GM23338 (cell line): ENCODE measurements around the gene FAM110A. TPM values are rescaled to one million over a fixed set of nuclear protein-coding genes. Genes with fewer than 3 reads are reported as not detected.
A peak's percentile ranks its signal among the peaks of the same experiment; 100 is the strongest.

Experiments
- ATAC-seq: fragments of 200-7000 bp; cut with Tn5 transposase; 3 replicates; pipeline ENCODE4 v1.9.1; 2020
- DNase-seq: peaks from one replicate; pipeline ENCODE4 v3.0.0-alpha.2; 2015; ENCODE audit warnings: low spot score
- H2AFZ ChIP-seq: fragments of 200-600 bp; sonication (generic); 2 replicates; pipeline ENCODE4 v1.8.0; 2016; ENCODE audit warnings: antibody characterized with exemption, mild to moderate bottlenecking, moderate library complexity
- H3F3A ChIP-seq: fragments of 200-600 bp; sonication (generic); replicated peaks from 2 replicates; pipeline ENCODE4 v1.8.0; 2017; ENCODE audit warnings: antibody characterized with exemption, mixed run types, low read depth
- H3K27ac ChIP-seq: fragments of 200-600 bp; sonication (generic); 2 replicates; pipeline ENCODE4 v1.6.1; 2016; ENCODE audit warnings: low read depth
- H3K27me3 ChIP-seq: fragments of 200-600 bp; sonication (generic); 2 replicates; pipeline ENCODE4 v1.8.0; 2016; ENCODE audit warnings: mild to moderate bottlenecking, mixed run types, moderate library complexity; ENCODE audit not compliant: insufficient read depth
- H3K36me3 ChIP-seq: fragments of 200-600 bp; sonication (generic); 2 replicates; pipeline ENCODE4 v1.8.0; 2016; ENCODE audit warnings: mild to moderate bottlenecking; ENCODE audit not compliant: insufficient read depth
- H3K4me1 ChIP-seq: fragments of 200-600 bp; sonication (generic); 2 replicates; pipeline ENCODE4 v1.8.0; 2016; ENCODE audit warnings: mild to moderate bottlenecking, moderate library complexity; ENCODE audit not compliant: insufficient read depth
- H3K4me2 ChIP-seq: fragments of 200-600 bp; sonication (generic); 2 replicates; pipeline ENCODE4 v1.7.1; 2017; ENCODE audit warnings: mixed run types
- H3K4me3 ChIP-seq: fragments of 200-600 bp; sonication (generic); 2 replicates; pipeline ENCODE4 v1.6.1; 2016; ENCODE audit warnings: mixed run types
- H3K79me2 ChIP-seq: fragments of 200-600 bp; sonication (generic); replicated peaks from 2 replicates; pipeline ENCODE4 v1.8.0; 2017; ENCODE audit warnings: mild to moderate bottlenecking; ENCODE audit not compliant: insufficient read depth
- H3K9me2 ChIP-seq: fragments of 200-600 bp; sonication (generic); 2 replicates; pipeline ENCODE4 v1.8.0; 2017; ENCODE audit not compliant: insufficient read depth
- H4K20me1 ChIP-seq: fragments of 200-600 bp; sonication (generic); replicated peaks from 2 replicates; pipeline ENCODE4 v1.8.0; 2017; ENCODE audit warnings: mild to moderate bottlenecking; ENCODE audit not compliant: insufficient read depth
- H3K27ac Mint-ChIP-seq: 2 replicates; pipeline ENCODE4 v1.8.0; 2020; ENCODE audit warnings: inconsistent platforms, mild to moderate bottlenecking, moderate library complexity, mixed read lengths
- H3K27me3 Mint-ChIP-seq: 3 replicates; pipeline ENCODE4 v1.8.0; 2022; ENCODE audit warnings: low read depth, mild to moderate bottlenecking, moderate library complexity, mixed read lengths, inconsistent platforms; ENCODE audit not compliant: insufficient read depth, poor library complexity
- H3K36me3 Mint-ChIP-seq: 3 replicates; pipeline ENCODE4 v1.8.0; 2021; ENCODE audit warnings: low read depth, mild to moderate bottlenecking, inconsistent platforms, moderate library complexity, mixed read lengths
- H3K4me1 Mint-ChIP-seq: 3 replicates; pipeline ENCODE4 v1.8.0; 2020; ENCODE audit warnings: mild to moderate bottlenecking, inconsistent platforms, mixed read lengths
- H3K4me3 Mint-ChIP-seq: 3 replicates; pipeline ENCODE4 v1.8.0; 2021; ENCODE audit warnings: moderate library complexity, mild to moderate bottlenecking, inconsistent platforms, mixed read lengths
- H3K9me3 Mint-ChIP-seq: 3 replicates; pipeline ENCODE4 v1.8.0; 2020; ENCODE audit warnings: moderate library complexity, mild to moderate bottlenecking, inconsistent platforms, mixed read lengths
- ETS1 ChIP-seq: IDR thresholded peaks from 2 replicates; pipeline ENCODE4 v1.6.1; 2016; ENCODE audit warnings: antibody characterized with exemption
- EZH2 ChIP-seq: fragments of 200-600 bp; sonication (generic); IDR thresholded peaks from one replicate; pipeline ENCODE4 v1.8.0; 2017; ENCODE audit warnings: antibody characterized with exemption, mild to moderate bottlenecking, low read depth; ENCODE audit not compliant: unreplicated experiment
- EZH2phosphoT487 ChIP-seq: fragments of 200-600 bp; sonication (generic); IDR thresholded peaks from one replicate; pipeline ENCODE4 v1.8.1; 2018; ENCODE audit warnings: antibody characterized with exemption; ENCODE audit not compliant: unreplicated experiment
- JUNB ChIP-seq: IDR thresholded peaks from one replicate; pipeline ENCODE4 v1.6.1; 2016; ENCODE audit warnings: antibody characterized with exemption; ENCODE audit not compliant: unreplicated experiment
- NANOG ChIP-seq: IDR thresholded peaks from 2 replicates; pipeline ENCODE4 v1.6.1; 2016; ENCODE audit warnings: antibody characterized with exemption, borderline replicate concordance
- POLR2AphosphoS5 ChIP-seq: IDR thresholded peaks from 2 replicates; pipeline ENCODE4 v1.6.1; 2016; ENCODE audit warnings: antibody characterized with exemption, low read depth
- REST ChIP-seq: IDR thresholded peaks from one replicate; pipeline ENCODE4 v1.6.1; 2018; ENCODE audit warnings: antibody characterized with exemption; ENCODE audit not compliant: unreplicated experiment
- ZNF114 ChIP-seq: fragments of 250-450 bp; sonication (Bioruptor Pico); IDR thresholded peaks from 2 replicates; pipeline ENCODE4 v1.5.0; 2020; ENCODE audit warnings: mild to moderate bottlenecking, moderate library complexity
- ZNF331 ChIP-seq: fragments of 250-450 bp; sonication (Bioruptor Pico); IDR thresholded peaks from 2 replicates; pipeline ENCODE4 v1.5.0; 2020; ENCODE audit warnings: low read depth, mild to moderate bottlenecking, moderate library complexity
- polyA plus RNA-seq: library from polyadenylated mRNA; unstranded; fragments of >200 nt; fragmentation: Nextera tagmentation; extraction: Ambion mirVana; gene quantifications from 2 replicates; pipeline ENCODE4 v1.2.1, GENCODE V29; 2016
- total RNA-seq: library from RNA; depleted of rRNA; stranded (reverse); fragments of >200 nt; shearing (Covaris generic); gene quantifications from 2 replicates; pipeline ENCODE4 v1.2.3, GENCODE V29; 2014
- TF ChIP-seq, protein P1 (sequence below), 2 experiments: fragments of 200-600 bp in 1 of 2; sonication (generic) in 1 of 2; conservative IDR thresholded peaks; 2 replicates each; pipeline versions ENCODE4 v1.5.1 to v1.6.1; 2016 to 2017; ENCODE audit warnings: antibody characterized with exemption in 2 of 2, low read depth in 2 of 2, mild to moderate bottlenecking in 2 of 2, moderate library complexity in 1 of 2

Gene FAM110A
- total and polyA plus RNA-seq, 2 experiments from 2014 or later, result 10.7 to 13.7 TPM

DNA sequence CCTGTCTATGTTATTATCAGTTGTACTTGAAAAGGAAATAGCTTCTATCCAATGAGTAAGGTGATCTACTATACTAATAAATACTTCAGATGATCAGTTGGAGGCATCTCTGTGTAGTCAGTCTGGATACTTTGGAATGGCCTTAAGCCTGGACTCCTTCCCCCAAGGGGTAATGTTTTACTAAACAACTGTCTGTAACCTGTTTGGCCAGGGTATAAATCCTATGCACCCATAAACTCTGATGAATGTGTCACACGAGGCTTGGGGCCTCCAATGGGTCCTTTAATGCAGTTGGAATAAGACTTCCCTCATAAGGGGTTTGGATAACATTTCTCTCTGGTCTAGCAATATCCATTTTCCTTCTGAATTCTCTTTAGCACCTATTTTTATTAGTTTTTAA lies 45.7 kb upstream of the FAM110A start:
- Mint-ChIP-seq H3K9me3 (peaks cover 61% of the 10 kb centered on the region), H3K36me3 (peaks cover 42% of the 10 kb centered on the region), H3K27ac (no peak overlapping the region), H3K4me1 (peaks cover 16% of the 10 kb centered on the region; the same call in 2 of the 3 replicates), H3K4me3 (no peak overlapping the region), H3K27me3 (peaks cover 1% of the 10 kb centered on the region)
- no peak overlapping the region for H3K27ac ChIP-seq
- no peak for TF ChIP-seq EZH2phosphoT487
- H3K27me3 ChIP-seq, result no peaks in the 10 kb centered on the region
- DNase-seq, result no peak
- no peaks in the 10 kb centered on the region for H3K79me2 ChIP-seq
- no peak overlapping the region for H2AFZ ChIP-seq
- peaks cover 10% of the 10 kb centered on the region for H3K4me1 ChIP-seq
- peaks cover 6% of the 10 kb centered on the region for H3K36me3 ChIP-seq
- H3K9me2 ChIP-seq, result no peaks in the 10 kb centered on the region
- no peaks in the 10 kb centered on the region for H4K20me1 ChIP-seq
- no peaks in the 10 kb centered on the region for H3F3A ChIP-seq
- H3K4me2 ChIP-seq, result no peak overlapping the region
- ATAC-seq, result no peak
- no peak overlapping the region for H3K4me3 ChIP-seq

GRCh38 chr20:791056-791455 lies 42.5 kb upstream of the FAM110A start:
- H3K4me2 ChIP-seq, result peak overlapping the region; percentile 20; the same call in 1 of the 2 replicates
- Mint-ChIP-seq H3K36me3 (peaks cover 38% of the 10 kb centered on the region), H3K4me3 (peak overlapping the region; percentile 18; the same call in 1 of the 3 replicates), H3K9me3 (peaks cover 53% of the 10 kb centered on the region), H3K27me3 (peaks cover 5% of the 10 kb centered on the region), H3K4me1 (peaks cover 16% of the 10 kb centered on the region), H3K27ac (peak overlapping the region; percentile 27)
- H3F3A ChIP-seq, result no peaks in the 10 kb centered on the region
- H3K9me2 ChIP-seq, result 0 out of 2 replicates have a peak, but pooled peaks cover 4% of the 10 kb centered on the region
- peak overlapping the region; percentile 88 for H3K27ac ChIP-seq
- no peaks in the 10 kb centered on the region for H3K27me3 ChIP-seq
- H3K36me3 ChIP-seq, result peaks cover 6% of the 10 kb centered on the region
- TF ChIP-seq NANOG, result peak; percentile 48; the same call in 1 of the 2 replicates
- no peak for TF ChIP-seq JUNB
- no peak for TF ChIP-seq EZH2phosphoT487
- H3K79me2 ChIP-seq, result no peaks in the 10 kb centered on the region
- H2AFZ ChIP-seq, result no peak overlapping the region
- ATAC-seq (no peak; the same call in 2 of the 3 replicates), DNase-seq (peak; percentile 55)
- H4K20me1 ChIP-seq, result no peaks in the 10 kb centered on the region
- peaks cover 10% of the 10 kb centered on the region for H3K4me1 ChIP-seq
- no peak overlapping the region for H3K4me3 ChIP-seq

DNA sequence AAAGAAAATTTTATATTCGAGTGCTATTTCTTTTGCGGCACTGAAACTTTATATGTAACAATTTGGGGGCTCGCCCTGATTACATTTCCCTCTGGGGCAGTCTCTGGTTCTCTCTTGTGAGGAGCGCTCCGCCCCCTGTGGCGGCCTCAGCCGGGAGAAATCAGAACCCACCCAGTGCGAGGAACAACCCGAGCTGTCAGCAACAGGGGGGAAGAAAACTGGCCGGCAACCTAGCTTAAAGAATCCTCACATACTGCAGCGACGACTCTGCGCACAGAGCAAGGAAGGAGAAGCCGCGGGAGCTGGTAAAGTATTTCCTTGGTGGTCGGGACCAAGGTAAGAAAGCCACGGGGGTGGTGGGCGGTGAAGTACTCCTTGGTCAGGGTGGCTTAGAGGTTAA lies 41.3 kb upstream of the FAM110A start:
- Mint-ChIP-seq H3K9me3 (peaks cover 47% of the 10 kb centered on the region), H3K27ac (no peak overlapping the region), H3K36me3 (peaks cover 34% of the 10 kb centered on the region), H3K27me3 (peaks cover 5% of the 10 kb centered on the region), H3K4me3 (no peak overlapping the region; the same call in 2 of the 3 replicates), H3K4me1 (peaks cover 16% of the 10 kb centered on the region)
- H3K27ac ChIP-seq, result no peak overlapping the region
- ATAC-seq (no peak), DNase-seq (peak; percentile 32)
- no peaks in the 10 kb centered on the region for H3F3A ChIP-seq
- 0 out of 2 replicates have a peak, but pooled peaks cover 4% of the 10 kb centered on the region for H3K9me2 ChIP-seq
- H3K4me3 ChIP-seq, result no peak overlapping the region
- no peak overlapping the region for H2AFZ ChIP-seq
- no peaks in the 10 kb centered on the region for H3K79me2 ChIP-seq
- no peak overlapping the region for H3K4me2 ChIP-seq
- H4K20me1 ChIP-seq, result no peaks in the 10 kb centered on the region
- peaks cover 10% of the 10 kb centered on the region for H3K4me1 ChIP-seq
- no peaks in the 10 kb centered on the region for H3K27me3 ChIP-seq
- H3K36me3 ChIP-seq, result peaks cover 6% of the 10 kb centered on the region
- TF ChIP-seq, protein P1, sequence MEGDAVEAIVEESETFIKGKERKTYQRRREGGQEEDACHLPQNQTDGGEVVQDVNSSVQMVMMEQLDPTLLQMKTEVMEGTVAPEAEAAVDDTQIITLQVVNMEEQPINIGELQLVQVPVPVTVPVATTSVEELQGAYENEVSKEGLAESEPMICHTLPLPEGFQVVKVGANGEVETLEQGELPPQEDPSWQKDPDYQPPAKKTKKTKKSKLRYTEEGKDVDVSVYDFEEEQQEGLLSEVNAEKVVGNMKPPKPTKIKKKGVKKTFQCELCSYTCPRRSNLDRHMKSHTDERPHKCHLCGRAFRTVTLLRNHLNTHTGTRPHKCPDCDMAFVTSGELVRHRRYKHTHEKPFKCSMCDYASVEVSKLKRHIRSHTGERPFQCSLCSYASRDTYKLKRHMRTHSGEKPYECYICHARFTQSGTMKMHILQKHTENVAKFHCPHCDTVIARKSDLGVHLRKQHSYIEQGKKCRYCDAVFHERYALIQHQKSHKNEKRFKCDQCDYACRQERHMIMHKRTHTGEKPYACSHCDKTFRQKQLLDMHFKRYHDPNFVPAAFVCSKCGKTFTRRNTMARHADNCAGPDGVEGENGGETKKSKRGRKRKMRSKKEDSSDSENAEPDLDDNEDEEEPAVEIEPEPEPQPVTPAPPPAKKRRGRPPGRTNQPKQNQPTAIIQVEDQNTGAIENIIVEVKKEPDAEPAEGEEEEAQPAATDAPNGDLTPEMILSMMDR (conservative IDR thresholded peaks at IDR 0.05; ENCODE audit: low read depth in 2 of 2), result no peak
- TF ChIP-seq REST, result no peak
- TF ChIP-seq NANOG, result no peak
- no peak for TF ChIP-seq JUNB
- TF ChIP-seq EZH2, result no peak
- TF ChIP-seq EZH2phosphoT487, result no peak
- TF ChIP-seq ETS1, result no peak
- TF ChIP-seq POLR2AphosphoS5, result no peak
- no peak for TF ChIP-seq ZNF331 (CRISPR knock-in tag)
- no peak for TF ChIP-seq ZNF114
